GM19193 (cell line): ENCODE measurements around the gene SYT14.

ENCODE experiments used
- POLR2A ChIP-seq: IDR thresholded peaks from 4 replicates; pipeline ENCODE4 v1.6.1; 2011; ENCODE audit not compliant: insufficient read depth, insufficient read length; ENCODE audit errors: extremely low read depth

Gene SYT14

GRCh38 chr1:210010161-210010560, 72.1 kb downstream of the SYT14 start:
- TF ChIP-seq POLR2A = no peak

GRCh38 chr1:210021145-210021860, 83.3 kb downstream of the SYT14 start:
- TF ChIP-seq POLR2A = no peak

GRCh38 chr1:210022044-210022443, 84.0 kb downstream of the SYT14 start:
- no peak for TF ChIP-seq POLR2A

GRCh38 chr1:210024282-210024681, 86.3 kb downstream of the SYT14 start:
- TF ChIP-seq POLR2A = no peak

- TF ChIP-seq POLR2A = no peak
Observed at GRCh38 chr1:210024996-210025395, 87.0 kb downstream of the SYT14 start.

- no peak for TF ChIP-seq POLR2A
Observed at GRCh38 chr1:210025870-210026269, 87.9 kb downstream of the SYT14 start.

GRCh38 chr1:210027994-210028393, 90.0 kb downstream of the SYT14 start:
- no peak for TF ChIP-seq POLR2A

- no peak for TF ChIP-seq POLR2A
Observed at GRCh38 chr1:210031473-210031872, 93.5 kb downstream of the SYT14 start.

GRCh38 chr1:210043058-210043457, 105.0 kb downstream of the SYT14 start:
- TF ChIP-seq POLR2A = no peak

- no peak for TF ChIP-seq POLR2A
Observed at GRCh38 chr1:210049616-210050015, 111.6 kb downstream of the SYT14 start.

GRCh38 chr1:210053126-210053525, 115.1 kb downstream of the SYT14 start:
- no peak for TF ChIP-seq POLR2A

GRCh38 chr1:210057593-210057992, 119.6 kb downstream of the SYT14 start:
- no peak for TF ChIP-seq POLR2A

- no peak for TF ChIP-seq POLR2A
Observed at GRCh38 chr1:210061992-210062391, 124.0 kb downstream of the SYT14 start.

GRCh38 chr1:210070531-210070930, 132.5 kb downstream of the SYT14 start:
- no peak for TF ChIP-seq POLR2A

GRCh38 chr1:210072129-210072528, 134.1 kb downstream of the SYT14 start:
- TF ChIP-seq POLR2A = no peak

GRCh38 chr1:210072896-210073504, 135.0 kb downstream of the SYT14 start:
- TF ChIP-seq POLR2A = no peak

- TF ChIP-seq POLR2A = no peak
Observed at GRCh38 chr1:210074904-210075303, 136.9 kb downstream of the SYT14 start.

- TF ChIP-seq POLR2A = no peak
Observed at GRCh38 chr1:210076620-210077019, 138.6 kb downstream of the SYT14 start.

- TF ChIP-seq POLR2A = no peak
Observed at GRCh38 chr1:210081494-210081893, 143.5 kb downstream of the SYT14 start.
